Measurements from ENCODE around the gene SLC6A6. TPM values are rescaled to one million over a fixed set of nuclear protein-coding genes. Genes with fewer than 3 reads are reported as not detected.

SLC6A6 gene
- total and polyA plus RNA-seq, 8 donors, result 2.1 to 11.6 (median 3.4) TPM

DNA sequence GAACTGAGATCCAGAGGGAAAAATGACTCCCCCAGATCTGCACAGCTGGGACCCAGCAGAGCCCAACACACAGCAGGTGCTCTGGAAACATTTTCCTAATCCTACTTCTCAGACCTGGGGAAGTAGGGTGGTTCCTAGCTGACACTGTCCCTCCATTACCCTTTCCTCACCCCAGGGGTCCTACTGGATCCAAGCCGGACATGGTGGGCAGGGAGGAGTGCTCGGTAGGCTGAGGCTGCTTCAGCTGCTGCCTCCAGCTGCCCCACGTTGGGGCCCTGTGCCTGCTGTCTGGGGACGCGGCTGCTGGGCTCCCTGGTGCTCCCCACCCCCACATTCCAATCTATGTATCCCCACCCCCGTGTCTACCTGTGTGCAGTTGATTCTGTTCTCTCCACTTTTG lies 29.8 kb upstream of the SLC6A6 start:
- WGBS, 2 donors, result 45 to 60% methylated on average over 4 to 6 of the region's 6 CpGs
- no peak for DNase-seq
- no peak overlapping the region for H3K27ac ChIP-seq
- no peak for FAIRE-seq
- H3K9me3 ChIP-seq, result no peaks in the 10 kb centered on the region
- intact Hi-C loops (cut with DNase I), result no loop called here
- TF ChIP-seq, protein P1, sequence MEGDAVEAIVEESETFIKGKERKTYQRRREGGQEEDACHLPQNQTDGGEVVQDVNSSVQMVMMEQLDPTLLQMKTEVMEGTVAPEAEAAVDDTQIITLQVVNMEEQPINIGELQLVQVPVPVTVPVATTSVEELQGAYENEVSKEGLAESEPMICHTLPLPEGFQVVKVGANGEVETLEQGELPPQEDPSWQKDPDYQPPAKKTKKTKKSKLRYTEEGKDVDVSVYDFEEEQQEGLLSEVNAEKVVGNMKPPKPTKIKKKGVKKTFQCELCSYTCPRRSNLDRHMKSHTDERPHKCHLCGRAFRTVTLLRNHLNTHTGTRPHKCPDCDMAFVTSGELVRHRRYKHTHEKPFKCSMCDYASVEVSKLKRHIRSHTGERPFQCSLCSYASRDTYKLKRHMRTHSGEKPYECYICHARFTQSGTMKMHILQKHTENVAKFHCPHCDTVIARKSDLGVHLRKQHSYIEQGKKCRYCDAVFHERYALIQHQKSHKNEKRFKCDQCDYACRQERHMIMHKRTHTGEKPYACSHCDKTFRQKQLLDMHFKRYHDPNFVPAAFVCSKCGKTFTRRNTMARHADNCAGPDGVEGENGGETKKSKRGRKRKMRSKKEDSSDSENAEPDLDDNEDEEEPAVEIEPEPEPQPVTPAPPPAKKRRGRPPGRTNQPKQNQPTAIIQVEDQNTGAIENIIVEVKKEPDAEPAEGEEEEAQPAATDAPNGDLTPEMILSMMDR (IDR thresholded peaks at IDR 0.05), result no peak
- no peak overlapping the region for H3K4me3 ChIP-seq
- no peaks in the 10 kb centered on the region for H3K27me3 ChIP-seq
- H3K4me1 ChIP-seq, result peaks cover 0 to 2% (median 0%) of the 10 kb centered on the region in 3 donors
- no peaks in the 10 kb centered on the region for H3K36me3 ChIP-seq
- ATAC-seq, result no peak

DNA sequence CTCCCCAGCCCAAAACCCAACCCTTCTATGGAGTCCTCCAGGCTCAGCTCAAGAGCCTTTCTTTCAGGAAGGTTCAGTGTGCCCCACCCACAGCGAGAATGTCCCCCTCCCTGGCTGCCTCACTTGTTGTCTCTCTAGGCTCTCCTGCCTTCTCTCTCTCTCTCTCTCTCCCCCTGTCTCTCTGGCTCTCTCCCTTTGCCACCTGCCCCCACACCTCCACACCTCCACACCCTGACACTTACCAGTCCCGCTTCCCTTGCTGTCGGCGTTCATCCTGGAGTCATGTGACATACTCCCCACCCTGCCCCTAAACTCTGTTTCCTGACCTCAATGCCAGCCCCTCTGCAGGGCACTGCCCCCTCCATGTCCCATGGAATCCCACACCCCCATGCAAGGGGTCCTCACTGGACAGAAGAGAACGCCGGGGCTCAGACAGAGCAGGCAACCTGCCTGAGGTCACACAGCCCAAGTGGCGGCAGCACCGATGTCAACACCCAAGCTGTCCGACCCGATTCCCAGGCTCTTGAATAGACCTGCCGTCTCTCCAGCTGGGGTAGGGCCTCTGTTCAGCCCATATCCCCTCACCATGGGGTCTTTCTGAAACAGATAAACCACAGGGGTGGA lies 28.5 kb upstream of the SLC6A6 start:
- Histone ChIP-seq H3K4me3 (no peak overlapping the region), H3K27ac (no peak overlapping the region), H3K36me3 (no peaks in the 10 kb centered on the region), H3K9me3 (no peaks in the 10 kb centered on the region), H3K27me3 (no peaks in the 10 kb centered on the region), H3K4me1 (peaks cover 0 to 2% (median 0%) of the 10 kb centered on the region in 3 donors)
- ATAC-seq (no peak), FAIRE-seq (no peak), DNase-seq (no peak)
- intact Hi-C loops (cut with DNase I), result no loop called here
- 77 to 87% methylated on average over 11 of the region's 11 CpGs for WGBS, 2 donors
- TF ChIP-seq, protein P1 (IDR thresholded peaks at IDR 0.05), result no peak

DNA sequence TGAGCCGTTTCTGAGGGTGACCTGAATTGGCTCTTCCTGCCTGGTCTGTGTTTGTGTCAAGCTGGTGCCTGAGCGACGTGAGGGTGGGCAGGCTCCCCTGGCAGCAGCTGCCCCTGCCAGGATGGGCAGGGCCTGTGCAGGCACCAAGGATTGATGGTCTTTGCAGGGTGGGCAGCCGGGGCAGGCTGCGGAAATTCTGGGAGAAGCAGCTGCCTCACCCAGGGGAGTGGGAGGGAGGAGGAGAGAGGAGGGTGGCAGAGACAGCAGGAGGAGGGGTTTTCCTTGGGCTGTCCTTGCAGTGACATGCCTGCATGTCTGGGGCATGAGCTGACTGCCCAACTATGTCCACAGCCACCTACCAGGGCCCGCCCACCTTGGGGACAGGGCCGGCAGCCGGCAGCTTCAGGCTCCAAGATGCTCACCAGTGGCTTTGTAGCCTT lies 27.9 kb upstream of the SLC6A6 start:
- Histone ChIP-seq H3K4me1 (peaks cover 0 to 2% (median 0%) of the 10 kb centered on the region in 3 donors), H3K27me3 (no peaks in the 10 kb centered on the region), H3K4me3 (no peak overlapping the region), H3K36me3 (no peaks in the 10 kb centered on the region), H3K9me3 (no peaks in the 10 kb centered on the region), H3K27ac (no peak overlapping the region)
- FAIRE-seq (no peak), DNase-seq (no peak), ATAC-seq (no peak)
- intact Hi-C loops (cut with DNase I), result no loop called here
- 81 to 82% methylated on average over 8 of the region's 8 CpGs for WGBS, 2 donors
- TF ChIP-seq, protein P1 (IDR thresholded peaks at IDR 0.05), result no peak

DNA sequence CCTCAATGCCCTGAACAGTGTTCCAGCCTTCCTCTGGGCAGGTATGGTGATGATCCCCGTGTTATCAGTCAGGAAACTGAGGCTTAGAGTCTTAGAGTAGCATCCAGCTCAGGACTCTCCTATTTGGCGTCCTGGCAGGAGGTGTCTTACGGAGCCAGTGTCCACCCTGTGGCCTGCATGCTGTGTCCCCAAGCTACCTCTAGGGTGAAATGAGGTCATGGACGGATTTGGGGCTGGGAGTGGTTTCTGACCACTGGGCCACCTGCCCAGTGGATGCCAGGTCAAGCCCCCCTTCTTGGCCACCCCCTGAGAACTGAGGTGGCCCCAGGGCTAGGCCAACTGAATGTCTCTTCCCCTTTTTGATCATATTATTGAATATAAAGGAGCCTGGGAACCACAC lies 27.2 kb upstream of the SLC6A6 start:
- no peaks in the 10 kb centered on the region for H3K36me3 ChIP-seq
- DNase-seq, result no peak
- H3K27me3 ChIP-seq, result no peaks in the 10 kb centered on the region
- no peak overlapping the region for H3K4me3 ChIP-seq
- H3K4me1 ChIP-seq, result no peaks in the 10 kb centered on the region
- no peak for FAIRE-seq
- H3K27ac ChIP-seq, result no peak overlapping the region
- ATAC-seq, result no peak
- intact Hi-C loops (cut with DNase I), result no loop called here
- TF ChIP-seq, protein P1 (IDR thresholded peaks at IDR 0.05), result no peak
- WGBS, 2 donors, result 57 to 59% methylated on average over 4 of the region's 4 CpGs
- H3K9me3 ChIP-seq, result no peaks in the 10 kb centered on the region

DNA sequence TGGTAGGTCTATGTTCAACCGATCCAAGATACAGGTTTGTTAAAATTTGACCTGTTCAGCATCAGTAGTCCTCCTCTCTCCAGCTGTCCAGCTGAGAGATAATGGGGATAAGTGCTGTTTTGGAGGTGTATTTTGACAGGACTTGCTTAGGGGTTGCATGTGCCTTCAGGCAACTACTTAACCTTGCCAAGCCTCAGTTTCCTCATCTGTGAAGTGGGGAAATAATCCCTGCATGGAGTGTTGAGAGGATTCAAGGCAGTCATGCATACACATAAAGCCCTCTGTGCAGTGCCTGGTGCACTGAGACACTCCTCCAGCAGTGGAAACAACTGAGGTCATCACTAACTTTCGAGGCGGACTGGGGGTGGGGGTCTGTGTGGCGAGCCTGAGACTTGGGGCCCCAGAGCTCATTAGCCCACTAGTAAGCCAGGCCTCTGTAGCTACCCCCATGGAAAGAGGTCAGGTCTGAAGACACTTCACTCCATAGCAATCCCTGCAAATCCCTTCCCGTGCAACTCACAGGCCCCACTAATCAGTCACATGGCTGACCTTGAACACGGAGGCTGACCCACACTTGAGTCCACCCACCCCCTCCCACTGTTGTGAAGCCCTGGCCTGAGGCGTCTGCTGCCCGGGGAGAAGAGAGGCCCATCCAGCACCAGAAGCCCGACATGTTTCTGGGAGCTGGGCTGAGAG lies 25.9 kb upstream of the SLC6A6 start:
- 64 to 67% methylated on average over 9 of the region's 9 CpGs for WGBS, 2 donors
- no peak for ATAC-seq
- FAIRE-seq, result no peak

More for the DNA sequence above, 25.9 kb upstream of the SLC6A6 start:
- no peaks in the 10 kb centered on the region for H3K9me3 ChIP-seq
- DNase-seq, result no peak
- no peaks in the 10 kb centered on the region for H3K36me3 ChIP-seq
- H3K27me3 ChIP-seq, result no peaks in the 10 kb centered on the region
- H3K4me1 ChIP-seq, result no peaks in the 10 kb centered on the region
- no peak overlapping the region for H3K4me3 ChIP-seq
- TF ChIP-seq, protein P1 (IDR thresholded peaks at IDR 0.05), result no peak
- intact Hi-C loops (cut with DNase I), result no loop called here
- H3K27ac ChIP-seq, result no peak overlapping the region

Data from pancreas (tissue), 10 donors.